ENCODE results near the gene HPRT1.

GRCh38 chrX:134431894-134432293 lies 28.1 kb upstream of the HPRT1 start:
- TF ChIP-seq CTCF (IDR thresholded peaks at IDR 0.05; ENCODE audit: low read length) (no peak), EZH2 (optimal IDR thresholded peaks at IDR 0.05; ENCODE audit: low read depth, low read length) (no peak), EZH2phosphoT487 (IDR thresholded peaks at IDR 0.05; ENCODE audit: low read length) (no peak)
